ENCODE measurements around the gene GALK1.

GRCh38 chr17:75749545-75750389, 15.2 kb downstream of the GALK1 start:
- TF ChIP-seq EZH2phosphoT487 (IDR thresholded peaks at IDR 0.05; ENCODE audit: insufficient read depth, low read depth) (no peak), EZH2 (IDR thresholded peaks at IDR 0.05; ENCODE audit: insufficient read depth, poor library complexity, severe bottlenecking) (no peak)

Data from GM23248 (cell line).